Measurements from ENCODE around the gene GIPC1. TPM values are rescaled to one million over a fixed set of nuclear protein-coding genes. Genes with fewer than 3 reads are reported as not detected.
A peak's percentile ranks its signal among the peaks of the same experiment; 100 is the strongest.

The GIPC1 gene
- total and polyA plus RNA-seq, 9 of the 15 experiments (the other 6 are each of a cell fraction or from before 2014, with no cell fraction given), result 0.49 to 54.7 (median 24.8) TPM

- TF ChIP-seq CREM (IDR thresholded peaks at IDR 0.05; ENCODE audit: low read depth) (peak; percentile 65), CREB1 (IDR thresholded peaks at IDR 0.05) (no peak), CREB1 (CRISPR knock-in tag; IDR thresholded peaks at IDR 0.05) (peak; percentile 42; the same call in 1 of the 2 replicates), MITF (IDR thresholded peaks at IDR 0.05) (no peak), POLR2B (IDR thresholded peaks at IDR 0.05; ENCODE audit: low read depth, partially characterized antibody) (peak; percentile 97), HOMEZ (CRISPR knock-in tag; IDR thresholded peaks at IDR 0.05) (no peak), HINFP (tag; conservative IDR thresholded peaks at IDR 0.05; ENCODE audit: low read depth) (no peak)
Observed at GRCh38 chr19:14529254-14530004, 33.5 kb upstream of the GIPC1 start, which contains the start of gene TECR (continued).

All from K562 (cell line).